Measurements from ENCODE around the gene USP6NL. TPM values are rescaled to one million over a fixed set of nuclear protein-coding genes. Genes with fewer than 3 reads are reported as not detected.

USP6NL gene
- total and polyA plus RNA-seq, 2 of the 8 experiments (the other 6 are each of a cell fraction or from before 2014, with no cell fraction given), result 10.9 to 28.8 TPM

DNA sequence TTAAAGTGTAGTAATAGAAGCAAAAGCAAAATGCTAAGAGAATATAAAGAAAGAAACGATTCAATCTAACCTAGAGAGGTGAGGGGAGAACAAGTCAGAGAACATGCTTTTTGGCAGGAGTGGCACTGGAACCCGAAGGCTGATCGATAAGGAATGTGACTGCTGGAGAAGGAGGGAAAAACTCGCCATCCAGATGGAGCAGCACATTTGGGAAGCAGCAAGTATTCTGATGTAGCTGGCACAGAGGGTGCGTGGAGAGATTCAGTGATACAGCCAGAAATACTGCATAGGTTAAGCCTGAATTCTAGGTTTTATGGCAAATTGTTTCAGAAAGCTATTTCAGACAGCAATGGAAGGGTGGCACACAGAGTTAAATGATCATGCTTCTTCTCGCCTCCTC is 42.0 kb downstream of the USP6NL start:
- Histone ChIP-seq H2AFZ (ENCODE audit: low read length) (no peak overlapping the region), H4K8ac (ENCODE audit: extremely low read depth, insufficient read depth, low read length) (no peak overlapping the region), H3K9me3 (ENCODE audit: insufficient read depth in 2 of 2, low read depth in 1 of 2, low read length in 1 of 2) (no peaks in the 10 kb centered on the region), H3K79me2 (ENCODE audit: control insufficient read depth in 1 of 2, insufficient read depth in 2 of 2, low read length in 2 of 2) (peaks cover 9 to 94% of the 10 kb centered on the region in 2 experiments), H2BK15ac (ENCODE audit: low read length) (no peak overlapping the region), H3K79me1 (ENCODE audit: low read depth, low read length) (no peaks in the 10 kb centered on the region; the same call in 1 of the 2 replicates), H3K14ac (ENCODE audit: insufficient read length) (no peak overlapping the region), H3K27ac (ENCODE audit: low read depth, low read length) (no peak overlapping the region), H2BK20ac (ENCODE audit: low read length) (no peak overlapping the region), H3K4me3 (ENCODE audit: extremely low read depth in 1 of 4, insufficient read depth in 2 of 4, low read depth in 3 of 4, low read length in 4 of 4) (no peak overlapping the region), H2BK5ac (ENCODE audit: low read depth, low read length) (no peak overlapping the region), H3K4me1 (replicated peaks in 1 of 4; ENCODE audit: control insufficient read depth in 3 of 4, insufficient read depth in 4 of 4, low read length in 3 of 4) (peaks cover 0 to 7% (median 0%) of the 10 kb centered on the region in 4 experiments; a peak in 1 of 7 replicates), H2BK12ac (ENCODE audit: low read depth, low read length) (no peak overlapping the region), H2AK5ac (ENCODE audit: low read depth, low read length) (no peak overlapping the region), H3K23me2 (ENCODE audit: low read depth, low read length) (no peaks in the 10 kb centered on the region), H4K91ac (replicated peaks; ENCODE audit: insufficient read length, low read length) (no peak overlapping the region), H3K4me2 (ENCODE audit: insufficient read depth in 1 of 2, low read depth in 2 of 2, low read length in 2 of 2) (no peak overlapping the region), H3K18ac (ENCODE audit: extremely low read depth, low read length) (no peak overlapping the region), H3K27me3 (replicated peaks in 1 of 4; ENCODE audit: control insufficient read depth in 3 of 4, extremely low read depth in 1 of 4, insufficient read depth in 3 of 4, low read length in 3 of 4) (no peaks in the 10 kb centered on the region), H3K23ac (ENCODE audit: insufficient read length) (no peak overlapping the region), H3K56ac (replicated peaks; ENCODE audit: insufficient read length, low read depth, low read length) (no peak overlapping the region), H3K4ac (replicated peaks; ENCODE audit: insufficient read length, low read depth, low read length) (no peak overlapping the region), H3K36me3 (ENCODE audit: control insufficient read depth in 2 of 4, insufficient read depth in 4 of 4, low read length in 3 of 4) (no peaks in the 10 kb centered on the region), H4K20me1 (replicated peaks in 1 of 2; ENCODE audit: control insufficient read depth in 1 of 2, insufficient read depth in 2 of 2, low read length in 2 of 2) (peaks cover 4 to 14% of the 10 kb centered on the region in 2 experiments), H3K9ac (replicated peaks in 1 of 4; ENCODE audit: extremely low read depth in 1 of 4, low read depth in 3 of 4, low read length in 3 of 4) (no peak overlapping the region), H4K5ac (ENCODE audit: insufficient read length, low read depth, low read length) (no peak overlapping the region), H2BK120ac (replicated peaks; ENCODE audit: low read depth, low read length) (no peak overlapping the region)
- FAIRE-seq (peak; percentile 24), DNase-seq (ENCODE audit: low read depth in 1 of 2, low spot score in 2 of 2) (no peak)
- 88% methylated on average over 6 of the region's 6 CpGs; no CpG with 5 or more reads in 1 of the 2 experiments for WGBS, 2 experiments (ENCODE audit: extremely low coverage in 1 of 2, insufficient coverage in 1 of 2, insufficient read length in 1 of 2, insufficient replicate concordance in 2 of 2, low coverage in 1 of 2, low lambda C conversion rate in 2 of 2, missing lambda C conversion rate in 1 of 2)
- CTCF ChIA-PET (ENCODE audit: partially characterized antibody), result interaction anchor here (0.7 to 1.6 kb wide), 4 partner anchors 9 to 136 kb away, joined by 3 to 8 read pairs (median 3); no protein-coding TSS in a partner anchor
- POLR2A ChIA-PET (ENCODE audit: partially characterized antibody), result interaction anchor here (1.0 to 1.7 kb wide), 3 partner anchors 9 to 40 kb away, joined by 3 to 4 read pairs (median 3); no protein-coding TSS in a partner anchor
- TF ChIP-seq CHD2 (IDR thresholded peaks at IDR 0.05; ENCODE audit: low read length), result no peak
- no peak for TF ChIP-seq FOSL1 (IDR thresholded peaks at IDR 0.05; ENCODE audit: insufficient read depth, low read depth, low read length)
- no peak for TF ChIP-seq HDAC6 (IDR thresholded peaks at IDR 0.05; ENCODE audit: low read depth, low read length)
- TF ChIP-seq, protein P1, sequence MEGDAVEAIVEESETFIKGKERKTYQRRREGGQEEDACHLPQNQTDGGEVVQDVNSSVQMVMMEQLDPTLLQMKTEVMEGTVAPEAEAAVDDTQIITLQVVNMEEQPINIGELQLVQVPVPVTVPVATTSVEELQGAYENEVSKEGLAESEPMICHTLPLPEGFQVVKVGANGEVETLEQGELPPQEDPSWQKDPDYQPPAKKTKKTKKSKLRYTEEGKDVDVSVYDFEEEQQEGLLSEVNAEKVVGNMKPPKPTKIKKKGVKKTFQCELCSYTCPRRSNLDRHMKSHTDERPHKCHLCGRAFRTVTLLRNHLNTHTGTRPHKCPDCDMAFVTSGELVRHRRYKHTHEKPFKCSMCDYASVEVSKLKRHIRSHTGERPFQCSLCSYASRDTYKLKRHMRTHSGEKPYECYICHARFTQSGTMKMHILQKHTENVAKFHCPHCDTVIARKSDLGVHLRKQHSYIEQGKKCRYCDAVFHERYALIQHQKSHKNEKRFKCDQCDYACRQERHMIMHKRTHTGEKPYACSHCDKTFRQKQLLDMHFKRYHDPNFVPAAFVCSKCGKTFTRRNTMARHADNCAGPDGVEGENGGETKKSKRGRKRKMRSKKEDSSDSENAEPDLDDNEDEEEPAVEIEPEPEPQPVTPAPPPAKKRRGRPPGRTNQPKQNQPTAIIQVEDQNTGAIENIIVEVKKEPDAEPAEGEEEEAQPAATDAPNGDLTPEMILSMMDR (IDR thresholded peaks at IDR 0.05; ENCODE audit: control extremely low read depth in 1 of 3, insufficient read depth in 1 of 3, low read depth in 1 of 3, low read length in 3 of 3), result no peak
- TF ChIP-seq TCF12 (IDR thresholded peaks at IDR 0.05; ENCODE audit: low read depth, low read length), result no peak
- no peak for TF ChIP-seq TEAD4 (IDR thresholded peaks at IDR 0.05; ENCODE audit: low read depth, low read length)
- no peak for TF ChIP-seq CREB1 (IDR thresholded peaks at IDR 0.05)
- no peak for TF ChIP-seq SP1 (IDR thresholded peaks at IDR 0.05; ENCODE audit: low read depth, low read length)
- TF ChIP-seq CEBPB (IDR thresholded peaks at IDR 0.05; ENCODE audit: low read depth, low read length), result no peak
- TF ChIP-seq RFX5 (IDR thresholded peaks at IDR 0.05; ENCODE audit: borderline replicate concordance, low read depth, low read length), result no peak
- TF ChIP-seq SRF (IDR thresholded peaks at IDR 0.05; ENCODE audit: low read depth, low read length), result no peak
- no peak for TF ChIP-seq EZH2 (IDR thresholded peaks at IDR 0.05; ENCODE audit: low read depth, low read length, severe bottlenecking)
- TF ChIP-seq JUN (IDR thresholded peaks at IDR 0.05; ENCODE audit: low read depth, low read length), result no peak
